HEK293T (cell line): ENCODE measurements around the gene RGL1.
A peak's percentile ranks its signal among the peaks of the same experiment; 100 is the strongest.

ENCODE experiments used
- CTCF ChIA-PET: fragments of 350-600 bp; formaldehyde crosslinking; extraction: SDS; loops from one replicate; lab custom pipeline; 2021; ENCODE audit warnings: antibody characterized with exemption, inconsistent platforms; lab: Yijun Ruan, JAX
- POLR2A ChIA-PET: fragments of 350-600 bp; formaldehyde crosslinking; extraction: SDS; loops from one replicate; lab custom pipeline; 2020; ENCODE audit warnings: antibody characterized with exemption, inconsistent platforms; lab: Yijun Ruan, JAX
- DNase-seq: peaks from one replicate; pipeline ENCODE4 v3.0.0; 2012; ENCODE audit warnings: mixed read lengths; ENCODE audit errors: extremely low spot score
- ARNT ChIP-seq: fragments of 450-650 bp; IDR thresholded peaks from 2 replicates; pipeline ENCODE4 v1.6.1; 2017; ENCODE audit warnings: mild to moderate bottlenecking
- BHLHE40 ChIP-seq: fragments of 450-650 bp; IDR thresholded peaks from 2 replicates; pipeline ENCODE4 v1.6.1; 2016; ENCODE audit warnings: mild to moderate bottlenecking, moderate library complexity, borderline replicate concordance
- CTBP1 ChIP-seq: fragments of 450-650 bp; IDR thresholded peaks from 2 replicates; pipeline ENCODE4 v1.6.1; 2016; ENCODE audit warnings: borderline replicate concordance
- ELF4 ChIP-seq: fragments of 450-650 bp; IDR thresholded peaks from 2 replicates; pipeline ENCODE4 v1.6.1; 2017; ENCODE audit warnings: antibody characterized with exemption
- FOXA1 ChIP-seq: fragments of 450-650 bp; IDR thresholded peaks from 2 replicates; pipeline ENCODE4 v1.6.1; 2016; ENCODE audit warnings: mild to moderate bottlenecking
- FOXK2 ChIP-seq: fragments of 450-650 bp; IDR thresholded peaks from 2 replicates; pipeline ENCODE4 v1.6.1; 2016; ENCODE audit warnings: mild to moderate bottlenecking
- FOXM1 ChIP-seq: fragments of 450-650 bp; IDR thresholded peaks from 2 replicates; pipeline ENCODE4 v1.6.1; 2017; ENCODE audit warnings: mild to moderate bottlenecking, borderline replicate concordance
- HDGF ChIP-seq: fragments of 450-650 bp; IDR thresholded peaks from 2 replicates; pipeline ENCODE4 v1.6.1; 2017; ENCODE audit warnings: antibody characterized with exemption, borderline replicate concordance
- L3MBTL2 ChIP-seq: fragments of 450-650 bp; conservative IDR thresholded peaks from 2 replicates; pipeline ENCODE4 v1.6.1; 2016; ENCODE audit warnings: mild to moderate bottlenecking
- LEF1 ChIP-seq: fragments of 450-650 bp; IDR thresholded peaks from 2 replicates; pipeline ENCODE4 v1.6.1; 2017; ENCODE audit warnings: mild to moderate bottlenecking, borderline replicate concordance
- NFRKB ChIP-seq: fragments of 450-650 bp; IDR thresholded peaks from 2 replicates; pipeline ENCODE4 v1.6.1; 2016; ENCODE audit warnings: mild to moderate bottlenecking, moderate library complexity
- SP1 ChIP-seq: fragments of 450-650 bp; IDR thresholded peaks from 2 replicates; pipeline ENCODE4 v1.6.1; 2017
- SUZ12 ChIP-seq: fragments of 450-650 bp; IDR thresholded peaks from 2 replicates; pipeline ENCODE4 v1.6.1; 2016; ENCODE audit warnings: mild to moderate bottlenecking
- TARDBP ChIP-seq: fragments of 450-650 bp; IDR thresholded peaks from 2 replicates; pipeline ENCODE4 v1.6.1; 2016
- ZNF384 ChIP-seq: fragments of 450-650 bp; IDR thresholded peaks from 2 replicates; pipeline ENCODE4 v1.6.1; 2016
- TF ChIP-seq, protein P1 (sequence below): fragments of 450-650 bp; IDR thresholded peaks from 2 replicates; pipeline ENCODE4 v1.6.1; 2016

Gene RGL1

GRCh38 chr1:183912265-183912886 is 107.5 kb downstream of the RGL1 start:
- POLR2A ChIA-PET = no interaction called here
- DNase-seq = no peak
- CTCF ChIA-PET = no interaction called here
- no peak for TF ChIP-seq ELF4
- TF ChIP-seq SUZ12 = no peak
- no peak for TF ChIP-seq LEF1
- TF ChIP-seq FOXK2 = no peak
- TF ChIP-seq ZNF384 = no peak
- no peak for TF ChIP-seq L3MBTL2
- no peak for TF ChIP-seq FOXM1
- TF ChIP-seq CTBP1 = no peak
- no peak for TF ChIP-seq SP1

- DNase-seq = no peak
- TF ChIP-seq BHLHE40 = no peak
- TF ChIP-seq SP1 = no peak
- no peak for TF ChIP-seq CTBP1
- no peak for TF ChIP-seq ZNF384
- no peak for TF ChIP-seq ELF4
- no peak for TF ChIP-seq TARDBP
- TF ChIP-seq ARNT = no peak
- TF ChIP-seq NFRKB = no peak
- no peak for TF ChIP-seq HDGF
- ChIA-PET CTCF (no interaction called here), POLR2A (no interaction called here)
These were observed 108.7 kb downstream of the RGL1 start for GRCh38 chr1:183913567-183913993.

- no peak for DNase-seq
- CTCF ChIA-PET = interaction anchor here (3.0 kb wide), 1 partner anchor 258 kb away, joined by 36 read pairs; no protein-coding TSS in a partner anchor
- POLR2A ChIA-PET = no interaction called here
- TF ChIP-seq TARDBP (no peak), SP1 (no peak), ARNT (no peak), ZNF384 (no peak), FOXA1 (no peak)
These were observed 109.4 kb downstream of the RGL1 start for GRCh38 chr1:183914276-183914675.

DNA sequence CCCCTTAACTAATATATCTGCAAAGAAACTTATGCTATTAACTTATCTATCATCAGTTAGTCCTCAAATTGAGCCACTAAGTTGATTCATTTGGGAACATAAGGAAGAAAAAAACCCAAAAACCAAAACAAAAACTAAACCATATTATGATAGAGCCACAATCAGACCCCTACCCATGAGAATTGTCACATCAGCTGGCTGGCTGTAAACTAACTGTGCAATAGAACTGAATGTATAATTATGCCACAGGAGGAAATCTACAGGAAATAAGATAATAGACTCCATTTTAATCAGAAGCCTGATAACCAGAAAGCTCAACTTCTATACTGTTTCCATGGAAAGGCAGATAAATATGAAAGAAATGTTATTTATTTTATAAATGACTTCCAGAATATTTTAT is 110.0 kb downstream of the RGL1 start:
- no peak for DNase-seq
- ChIA-PET POLR2A (no interaction called here), CTCF (interaction anchor here (1.8 to 3.0 kb wide), 2 partner anchors 12 to 259 kb away, joined by 13 to 36 read pairs; no protein-coding TSS in a partner anchor)
- TF ChIP-seq ZNF384 (no peak), ARNT (no peak), SUZ12 (no peak), NFRKB (no peak), LEF1 (no peak), CTBP1 (no peak)

DNA sequence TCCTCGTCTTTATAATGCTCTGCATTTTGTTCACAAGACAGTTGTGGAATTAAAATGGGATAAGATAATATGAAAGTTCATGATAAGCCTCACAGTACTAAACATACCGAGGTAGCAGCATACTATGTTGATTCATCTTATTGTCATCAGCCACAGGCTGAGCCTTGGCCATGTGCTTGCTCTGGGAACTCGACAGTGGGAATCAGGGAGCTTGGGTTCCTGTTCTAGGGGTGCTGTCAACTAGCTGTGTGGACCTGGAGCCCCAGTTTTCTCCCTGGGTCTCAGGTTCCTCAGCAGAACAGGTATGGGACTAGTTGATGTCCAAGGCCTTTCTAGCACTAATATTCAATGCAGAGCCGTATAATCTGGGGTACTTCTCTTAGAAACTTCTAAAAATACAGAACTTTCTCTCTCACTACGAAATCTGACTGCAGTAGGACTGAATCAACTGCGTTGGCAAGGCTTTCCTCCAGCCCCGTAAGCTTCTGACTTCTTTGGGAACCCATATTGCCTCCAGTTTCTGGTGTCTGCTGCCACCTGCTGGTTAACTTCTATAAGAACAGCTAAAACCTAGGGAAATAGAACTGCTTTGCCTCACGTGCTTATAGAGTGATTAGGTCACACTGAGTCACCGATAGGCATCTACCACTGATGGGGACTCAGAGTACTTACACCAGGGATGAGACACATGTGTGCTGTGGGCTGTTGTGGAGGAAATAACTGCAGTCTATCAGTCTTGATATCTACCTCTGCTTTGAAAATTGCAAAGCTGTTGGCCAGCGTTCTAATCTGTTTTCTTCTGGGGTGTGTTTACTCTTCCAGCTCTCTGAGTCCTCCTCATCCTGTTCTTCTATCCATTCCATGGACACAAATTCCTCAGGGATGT is 110.9 kb downstream of the RGL1 start:
- CTCF ChIA-PET = interaction anchor here (0.6 to 3.0 kb wide), 15 partner anchors 8 to 776 kb away, joined by 3 to 36 read pairs (median 4); no protein-coding TSS in a partner anchor
- POLR2A ChIA-PET = interaction anchor here (0.8 to 0.9 kb wide), 2 partner anchors 135 to 261 kb away, joined by 3 read pairs; partner anchors contain the start of gene TSEN15
- DNase-seq = peak; percentile 82
- TF ChIP-seq CTBP1 (0 out of 2 replicates have a peak, but pooled peaks have one; percentile 37), ZNF384 (no peak), BHLHE40 (peak; percentile 53; the same call in 1 of the 2 replicates)

DNA sequence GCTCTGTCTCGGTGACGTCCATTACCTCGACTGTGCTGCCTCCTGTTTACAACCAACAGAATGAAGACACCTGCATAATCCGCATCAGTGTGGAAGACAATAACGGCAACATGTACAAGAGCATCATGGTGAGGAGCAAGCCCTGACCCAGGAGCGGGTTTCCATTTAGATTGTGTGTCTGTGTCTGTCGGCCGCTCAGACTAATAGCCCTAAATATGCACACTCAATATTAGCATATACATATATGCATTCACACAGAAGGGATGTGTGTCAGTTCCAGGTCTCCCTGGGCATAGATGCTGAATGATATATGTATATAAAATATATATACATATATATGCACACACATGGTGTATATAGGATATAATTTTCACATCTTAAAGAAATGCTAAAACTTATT is 111.7 kb downstream of the RGL1 start:
- CTCF ChIA-PET = interaction anchor here (0.6 to 3.0 kb wide), 13 partner anchors 9 to 775 kb away, joined by 3 to 36 read pairs (median 4); no protein-coding TSS in a partner anchor
- POLR2A ChIA-PET = interaction anchor here (0.9 kb wide), 1 partner anchor 135 kb away, joined by 3 read pairs; the partner anchor contains the start of gene TSEN15
- no peak for TF ChIP-seq CTBP1
- TF ChIP-seq L3MBTL2 = no peak
- no peak for TF ChIP-seq TARDBP
- TF ChIP-seq SP1 = no peak
- no peak for TF ChIP-seq FOXA1
- no peak for TF ChIP-seq BHLHE40
- no peak for TF ChIP-seq LEF1
- DNase-seq = no peak

DNA sequence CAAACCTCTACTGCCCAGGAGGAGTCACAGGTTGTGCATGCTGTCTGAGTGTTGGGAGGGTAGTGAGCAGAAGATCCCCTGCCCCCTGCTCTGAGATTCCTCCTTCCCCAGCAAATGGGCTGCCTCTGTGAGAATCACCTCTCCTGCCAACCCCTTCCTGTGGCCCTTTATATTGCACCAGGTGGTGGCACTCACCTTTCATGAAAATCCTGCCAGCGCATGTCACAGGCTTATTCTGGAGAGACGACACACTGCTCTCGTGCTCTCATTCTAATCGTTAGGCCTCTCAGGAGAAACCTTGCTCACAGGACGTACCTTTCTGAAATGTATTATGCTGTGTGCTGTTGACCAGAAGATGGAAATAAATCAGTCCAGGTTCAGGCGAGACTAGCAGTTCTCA is 113.7 kb downstream of the RGL1 start:
- ChIA-PET CTCF (no interaction called here), POLR2A (no interaction called here)
- TF ChIP-seq, protein P1, sequence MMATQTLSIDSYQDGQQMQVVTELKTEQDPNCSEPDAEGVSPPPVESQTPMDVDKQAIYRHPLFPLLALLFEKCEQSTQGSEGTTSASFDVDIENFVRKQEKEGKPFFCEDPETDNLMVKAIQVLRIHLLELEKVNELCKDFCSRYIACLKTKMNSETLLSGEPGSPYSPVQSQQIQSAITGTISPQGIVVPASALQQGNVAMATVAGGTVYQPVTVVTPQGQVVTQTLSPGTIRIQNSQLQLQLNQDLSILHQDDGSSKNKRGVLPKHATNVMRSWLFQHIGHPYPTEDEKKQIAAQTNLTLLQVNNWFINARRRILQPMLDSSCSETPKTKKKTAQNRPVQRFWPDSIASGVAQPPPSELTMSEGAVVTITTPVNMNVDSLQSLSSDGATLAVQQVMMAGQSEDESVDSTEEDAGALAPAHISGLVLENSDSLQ = no peak
- TF ChIP-seq SUZ12 (no peak), CTBP1 (no peak), FOXM1 (no peak), L3MBTL2 (no peak), HDGF (no peak), ARNT (no peak), FOXA1 (no peak), SP1 (no peak), ELF4 (no peak), LEF1 (no peak), TARDBP (no peak), NFRKB (no peak), BHLHE40 (no peak), ZNF384 (no peak), FOXK2 (no peak)
- DNase-seq = no peak
